Upper lobe of left lung (tissue), 6 donors: ENCODE measurements around the gene SERPINB6. TPM values are rescaled to one million over a fixed set of nuclear protein-coding genes. Genes with fewer than 3 reads are reported as not detected.
A peak's percentile ranks its signal among the peaks of the same experiment; 100 is the strongest.

Experiments
- ATAC-seq, 2 donors: fragments of 200-7000 bp; cut with Tn5 transposase; one replicate each; pipeline ENCODE4 v1.9.1; 2022; ENCODE audit warnings: mild to moderate bottlenecking in 2 of 2, moderate library complexity in 2 of 2; ENCODE audit not compliant: low FRiP score in 2 of 2
- DNase-seq, 2 donors: peaks; one replicate each; pipeline ENCODE4 v3.0.0-alpha.2; 2019 to 2020
- H3K27ac ChIP-seq, 4 donors: fragments of 200-600 bp; sonication (generic); one replicate each; pipeline ENCODE4 v1.5.1; 2016 to 2019
- H3K27me3 ChIP-seq, 4 donors: fragments of 200-600 bp; sonication (generic); one replicate each; pipeline ENCODE4 v1.5.1; 2017 to 2019
- H3K36me3 ChIP-seq, 4 donors: fragments of 200-600 bp; sonication (generic); one replicate each; pipeline ENCODE4 v1.5.1; 2016 to 2019
- H3K4me1 ChIP-seq, 4 donors: fragments of 200-600 bp; sonication (generic); one replicate each; pipeline ENCODE4 v1.5.1; 2018 to 2019
- H3K4me3 ChIP-seq, 4 donors: fragments of 200-600 bp; sonication (generic); one replicate each; pipeline ENCODE4 v1.5.1; 2017 to 2019; ENCODE audit warnings: mild to moderate bottlenecking in 2 of 4, moderate library complexity in 1 of 4
- H3K9me3 ChIP-seq, 4 donors: fragments of 200-600 bp; sonication (generic); one replicate each; pipeline ENCODE4 v1.5.1; 2018 to 2019
- EP300 ChIP-seq, 4 donors: sonication (generic); formaldehyde crosslinking; IDR thresholded peaks; one replicate each; pipeline ENCODE4 v1.5.1; 2017; ENCODE audit warnings: antibody characterized with exemption in 4 of 4, control low read depth in 2 of 4
- POLR2A ChIP-seq, 4 donors: fragments of 450-650 bp; IDR thresholded peaks; one replicate each; pipeline ENCODE4 v1.5.1; 2016 to 2017; ENCODE audit warnings: antibody characterized with exemption in 4 of 4, mild to moderate bottlenecking in 2 of 4
- POLR2AphosphoS5 ChIP-seq, 2 donors: sonication (generic); formaldehyde crosslinking; IDR thresholded peaks; one replicate each; pipeline ENCODE4 v1.5.1; 2017; ENCODE audit warnings: antibody characterized with exemption in 2 of 2
- WGBS, 2 donors: methylation state at CpG; one replicate each; pipeline ENCODE4 v1.1.5; 2017 to 2018; 5-methylcytosine and 5-hydroxymethylcytosine counted together
- total RNA-seq, 6 donors: library from RNA; depleted of rRNA in 4 of 6; stranded (reverse); fragments of >200 nt in 4 of 6; gene quantifications; one replicate each; pipeline versions ENCODE4 v1.1.0 to v1.2.1, GENCODE V29; 2016 to 2021
- TF ChIP-seq, protein P1 (sequence below), 6 experiments: fragments of 450-650 bp in 4 of 6; fragments of 200-600 bp in 2 of 6; sonication (generic) in 2 of 6; IDR thresholded peaks; one replicate each; pipeline ENCODE4 v1.5.1; 2016 to 2019; ENCODE audit warnings: antibody characterized with exemption in 6 of 6
- donor health status: DM: no; HTN: no; CAD: no; lungs with moderate emphysema.
- donor health status: DM: no; HTN: yes; CAD: no; lungs with severe emphysema.

Gene SERPINB6
- total RNA-seq, 6 donors from 2014 or later: 133 to 181 (median 150) TPM

GRCh38 chr6:2947445-2947844 is 23.9 kb downstream of the SERPINB6 start:
- H3K4me3 ChIP-seq: no peak overlapping the region
- DNase-seq: no peak
- H3K4me1 ChIP-seq: peaks cover 16 to 23% (median 17%) of the 10 kb centered on the region in 4 donors
- no peak for ATAC-seq
- no peaks in the 10 kb centered on the region for H3K9me3 ChIP-seq
- WGBS, 2 donors: 96 to 98% methylated on average over 7 of the region's 7 CpGs
- H3K27ac ChIP-seq: no peak overlapping the region
- peaks cover 8 to 40% (median 20%) of the 10 kb centered on the region in 4 donors for H3K36me3 ChIP-seq
- TF ChIP-seq, protein P1, sequence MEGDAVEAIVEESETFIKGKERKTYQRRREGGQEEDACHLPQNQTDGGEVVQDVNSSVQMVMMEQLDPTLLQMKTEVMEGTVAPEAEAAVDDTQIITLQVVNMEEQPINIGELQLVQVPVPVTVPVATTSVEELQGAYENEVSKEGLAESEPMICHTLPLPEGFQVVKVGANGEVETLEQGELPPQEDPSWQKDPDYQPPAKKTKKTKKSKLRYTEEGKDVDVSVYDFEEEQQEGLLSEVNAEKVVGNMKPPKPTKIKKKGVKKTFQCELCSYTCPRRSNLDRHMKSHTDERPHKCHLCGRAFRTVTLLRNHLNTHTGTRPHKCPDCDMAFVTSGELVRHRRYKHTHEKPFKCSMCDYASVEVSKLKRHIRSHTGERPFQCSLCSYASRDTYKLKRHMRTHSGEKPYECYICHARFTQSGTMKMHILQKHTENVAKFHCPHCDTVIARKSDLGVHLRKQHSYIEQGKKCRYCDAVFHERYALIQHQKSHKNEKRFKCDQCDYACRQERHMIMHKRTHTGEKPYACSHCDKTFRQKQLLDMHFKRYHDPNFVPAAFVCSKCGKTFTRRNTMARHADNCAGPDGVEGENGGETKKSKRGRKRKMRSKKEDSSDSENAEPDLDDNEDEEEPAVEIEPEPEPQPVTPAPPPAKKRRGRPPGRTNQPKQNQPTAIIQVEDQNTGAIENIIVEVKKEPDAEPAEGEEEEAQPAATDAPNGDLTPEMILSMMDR (IDR thresholded peaks at IDR 0.05): no peak
- TF ChIP-seq EP300 (IDR thresholded peaks at IDR 0.05) (no peak), POLR2AphosphoS5 (IDR thresholded peaks at IDR 0.05) (no peak), POLR2A (IDR thresholded peaks at IDR 0.05) (no peak)
- no peaks in the 10 kb centered on the region for H3K27me3 ChIP-seq

DNA sequence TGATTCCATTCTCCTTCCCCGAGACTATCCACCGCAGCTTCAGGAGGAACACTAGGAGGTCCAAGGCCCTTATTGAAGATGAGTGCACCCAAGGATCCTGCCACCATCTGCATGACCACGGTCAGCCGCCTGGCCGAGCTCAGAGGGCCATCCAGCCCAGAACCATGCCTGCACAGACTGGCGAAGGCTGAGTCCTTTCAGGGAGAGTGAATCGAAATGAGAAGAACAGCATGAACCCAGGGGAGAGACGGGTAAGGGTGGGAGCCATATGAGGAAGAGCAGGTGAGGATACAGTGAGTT is 26.3 kb downstream of the SERPINB6 start:
- Histone ChIP-seq H3K27me3 (no peaks in the 10 kb centered on the region), H3K27ac (no peak overlapping the region), H3K36me3 (peaks cover 8 to 30% (median 18%) of the 10 kb centered on the region in 4 donors), H3K4me1 (peaks cover 11 to 15% (median 13%) of the 10 kb centered on the region in 4 donors), H3K4me3 (no peak overlapping the region), H3K9me3 (no peaks in the 10 kb centered on the region)
- ATAC-seq: no peak
- 90 to 94% methylated on average over 7 to 8 of the region's 8 CpGs for WGBS, 2 donors
- DNase-seq: no peak
- TF ChIP-seq, protein P1 (IDR thresholded peaks at IDR 0.05): no peak
- TF ChIP-seq EP300 (IDR thresholded peaks at IDR 0.05) (no peak), POLR2A (IDR thresholded peaks at IDR 0.05) (no peak), POLR2AphosphoS5 (IDR thresholded peaks at IDR 0.05) (no peak)

DNA sequence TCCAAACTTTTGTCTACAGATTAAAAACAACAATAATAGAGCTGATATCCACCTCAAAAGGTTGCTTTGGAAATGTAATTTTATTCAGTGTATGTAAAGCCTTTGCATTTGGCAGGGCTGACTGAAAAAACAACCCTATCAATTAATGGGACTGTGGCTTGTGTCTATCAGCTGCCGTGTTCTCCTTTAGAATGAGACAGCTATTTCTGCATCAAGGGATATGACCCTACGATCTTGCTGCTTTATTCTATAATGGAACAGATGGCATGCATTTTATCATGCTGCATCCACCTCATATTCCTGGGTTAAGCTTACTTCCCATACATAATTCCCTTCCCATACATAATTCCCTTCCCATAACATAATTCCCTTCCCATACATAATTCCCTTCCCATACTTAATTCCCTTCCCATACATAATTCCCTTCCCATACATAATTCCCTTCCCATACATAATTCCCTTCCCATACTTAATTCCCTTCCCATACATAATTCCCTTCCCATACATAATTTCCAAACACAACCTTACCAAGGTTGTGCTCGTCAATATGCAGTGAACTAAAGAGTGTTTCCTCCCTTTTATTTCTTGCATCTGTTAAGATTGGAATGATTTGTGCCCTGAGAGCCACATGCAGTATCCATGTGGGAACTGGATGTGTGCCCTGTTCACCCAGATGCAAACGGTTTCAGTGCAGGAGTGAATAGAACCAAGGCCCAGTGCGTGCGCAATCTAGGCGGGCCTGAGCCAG is 26.8 kb downstream of the SERPINB6 start:
- DNase-seq (no peak), ATAC-seq (no peak)
- peaks cover 8 to 25% (median 18%) of the 10 kb centered on the region in 4 donors for H3K36me3 ChIP-seq
- TF ChIP-seq POLR2AphosphoS5 (IDR thresholded peaks at IDR 0.05) (no peak), POLR2A (IDR thresholded peaks at IDR 0.05) (no peak), EP300 (IDR thresholded peaks at IDR 0.05) (no peak)
- TF ChIP-seq, protein P1 (IDR thresholded peaks at IDR 0.05): no peak
- H3K27me3 ChIP-seq: no peaks in the 10 kb centered on the region
- H3K27ac ChIP-seq: no peak overlapping the region
- 83 to 84% methylated on average over 7 of the region's 7 CpGs for WGBS, 2 donors
- no peak overlapping the region for H3K4me3 ChIP-seq
- H3K4me1 ChIP-seq: peaks cover 11 to 18% (median 13%) of the 10 kb centered on the region in 4 donors
- no peaks in the 10 kb centered on the region for H3K9me3 ChIP-seq

- DNase-seq: no peak
- Histone ChIP-seq H3K27ac (peak overlapping the region in 2 of 4 donors; percentile 18 to 39), H3K4me1 (peaks cover 11 to 18% (median 14%) of the 10 kb centered on the region in 4 donors), H3K9me3 (no peaks in the 10 kb centered on the region), H3K27me3 (no peaks in the 10 kb centered on the region), H3K36me3 (peaks cover 6 to 17% (median 15%) of the 10 kb centered on the region in 4 donors), H3K4me3 (no peak overlapping the region)
- no peak for ATAC-seq
- TF ChIP-seq POLR2A (IDR thresholded peaks at IDR 0.05) (no peak), POLR2AphosphoS5 (IDR thresholded peaks at IDR 0.05) (no peak), EP300 (IDR thresholded peaks at IDR 0.05) (no peak)
- TF ChIP-seq, protein P1 (IDR thresholded peaks at IDR 0.05): no peak
- WGBS, 2 donors: 74 to 80% methylated on average over 5 of the region's 5 CpGs
These were observed 27.8 kb downstream of the SERPINB6 start for GRCh38 chr6:2943564-2943955.
